ENCODE results near the gene MPLKIP. TPM values are rescaled to one million over a fixed set of nuclear protein-coding genes. Genes with fewer than 3 reads are reported as not detected.

The MPLKIP gene
- 27.7 and 46.0 TPM in 2 replicates for polyA plus RNA-seq (2011; rRNA removed)
- 25.9 and 40.6 TPM in 2 replicates for polyA plus RNA-seq (2012; cell fraction: cytosol; rRNA removed)
- polyA plus RNA-seq (2012; cell fraction: nucleus; rRNA removed): 31.2 and 33.1 TPM in 2 replicates
- 29.7 to 32.2 TPM (median 32.2 TPM) in 3 replicates for polyA plus RNA-seq (2017; fragmentation: RNase III; extraction: RNeasy Plus Mini Kit Qiagen cat#74134 plus additional on column Dnase treatment)
- 2.1 and 2.4 TPM in 2 replicates for polyA minus RNA-seq (2011; rRNA and poly(A)+ RNA removed)

- POLR2A ChIA-PET: interaction anchor here (0.8 to 1.3 kb wide), 4 partner anchors 17 to 1571 kb away, joined by 3 to 6 read pairs (median 3); no protein-coding TSS in a partner anchor
- ATAC-seq (peak; percentile 91 to 93), FAIRE-seq (no peak)
- TF ChIP-seq HOXA7 (CRISPR knock-in tag; IDR thresholded peaks at IDR 0.05): no peak
- TF ChIP-seq HES2 (IDR thresholded peaks at IDR 0.05): no peak
- TF ChIP-seq JUNB (IDR thresholded peaks at IDR 0.05): no peak
- TF ChIP-seq, protein P1, sequence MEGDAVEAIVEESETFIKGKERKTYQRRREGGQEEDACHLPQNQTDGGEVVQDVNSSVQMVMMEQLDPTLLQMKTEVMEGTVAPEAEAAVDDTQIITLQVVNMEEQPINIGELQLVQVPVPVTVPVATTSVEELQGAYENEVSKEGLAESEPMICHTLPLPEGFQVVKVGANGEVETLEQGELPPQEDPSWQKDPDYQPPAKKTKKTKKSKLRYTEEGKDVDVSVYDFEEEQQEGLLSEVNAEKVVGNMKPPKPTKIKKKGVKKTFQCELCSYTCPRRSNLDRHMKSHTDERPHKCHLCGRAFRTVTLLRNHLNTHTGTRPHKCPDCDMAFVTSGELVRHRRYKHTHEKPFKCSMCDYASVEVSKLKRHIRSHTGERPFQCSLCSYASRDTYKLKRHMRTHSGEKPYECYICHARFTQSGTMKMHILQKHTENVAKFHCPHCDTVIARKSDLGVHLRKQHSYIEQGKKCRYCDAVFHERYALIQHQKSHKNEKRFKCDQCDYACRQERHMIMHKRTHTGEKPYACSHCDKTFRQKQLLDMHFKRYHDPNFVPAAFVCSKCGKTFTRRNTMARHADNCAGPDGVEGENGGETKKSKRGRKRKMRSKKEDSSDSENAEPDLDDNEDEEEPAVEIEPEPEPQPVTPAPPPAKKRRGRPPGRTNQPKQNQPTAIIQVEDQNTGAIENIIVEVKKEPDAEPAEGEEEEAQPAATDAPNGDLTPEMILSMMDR (IDR thresholded peaks at IDR 0.05): peak; percentile 95
- peak; percentile 16; the same call in 1 of the 2 replicates for TF ChIP-seq HOXB13 (CRISPR knock-in tag; IDR thresholded peaks at IDR 0.05; ENCODE audit: low read depth)
- TF ChIP-seq KDM5A (IDR thresholded peaks at IDR 0.05): peak; percentile 85
- peak; percentile 65; the same call in 2 of the 3 replicates for TF ChIP-seq BCL3 (IDR thresholded peaks at IDR 0.05)
- TF ChIP-seq REST (IDR thresholded peaks at IDR 0.05): peak; percentile 38; the same call in 1 of the 2 replicates
- TF ChIP-seq TP53 (CRISPR knock-in tag; IDR thresholded peaks at IDR 0.05): 0 out of 2 replicates have a peak, but pooled peaks have one; percentile 8
- TF ChIP-seq CEBPB (IDR thresholded peaks at IDR 0.05): no peak
- TF ChIP-seq, protein P2, sequence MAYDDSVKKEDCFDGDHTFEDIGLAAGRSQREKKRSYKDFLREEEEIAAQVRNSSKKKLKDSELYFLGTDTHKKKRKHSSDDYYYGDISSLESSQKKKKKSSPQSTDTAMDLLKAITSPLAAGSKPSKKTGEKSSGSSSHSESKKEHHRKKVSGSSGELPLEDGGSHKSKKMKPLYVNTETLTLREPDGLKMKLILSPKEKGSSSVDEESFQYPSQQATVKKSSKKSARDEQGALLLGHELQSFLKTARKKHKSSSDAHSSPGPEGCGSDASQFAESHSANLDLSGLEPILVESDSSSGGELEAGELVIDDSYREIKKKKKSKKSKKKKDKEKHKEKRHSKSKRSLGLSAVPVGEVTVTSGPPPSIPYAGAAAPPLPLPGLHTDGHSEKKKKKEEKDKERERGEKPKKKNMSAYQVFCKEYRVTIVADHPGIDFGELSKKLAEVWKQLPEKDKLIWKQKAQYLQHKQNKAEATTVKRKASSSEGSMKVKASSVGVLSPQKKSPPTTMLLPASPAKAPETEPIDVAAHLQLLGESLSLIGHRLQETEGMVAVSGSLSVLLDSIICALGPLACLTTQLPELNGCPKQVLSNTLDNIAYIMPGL (CRISPR knock-in tag; IDR thresholded peaks at IDR 0.05; ENCODE audit: borderline replicate concordance): peak; percentile 80; the same call in 1 of the 2 replicates
- peak; percentile 98 for TF ChIP-seq PHF8 (IDR thresholded peaks at IDR 0.05; ENCODE audit: borderline replicate concordance, low read depth)
- no peak for TF ChIP-seq POLR2AphosphoS2 (conservative IDR thresholded peaks at IDR 0.05; ENCODE audit: low read length)
- peak; percentile 56; the same call in 2 of the 3 replicates for TF ChIP-seq SMC3 (IDR thresholded peaks at IDR 0.05)
- TF ChIP-seq EHMT2 (IDR thresholded peaks at IDR 0.05; ENCODE audit: low read depth): no peak
- TF ChIP-seq RARB (CRISPR knock-in tag; IDR thresholded peaks at IDR 0.05): no peak
- TF ChIP-seq RNF2 (IDR thresholded peaks at IDR 0.05; ENCODE audit: borderline replicate concordance, low read depth): 0 out of 2 replicates have a peak, but pooled peaks have one; percentile 48
- TF ChIP-seq, protein P3, sequence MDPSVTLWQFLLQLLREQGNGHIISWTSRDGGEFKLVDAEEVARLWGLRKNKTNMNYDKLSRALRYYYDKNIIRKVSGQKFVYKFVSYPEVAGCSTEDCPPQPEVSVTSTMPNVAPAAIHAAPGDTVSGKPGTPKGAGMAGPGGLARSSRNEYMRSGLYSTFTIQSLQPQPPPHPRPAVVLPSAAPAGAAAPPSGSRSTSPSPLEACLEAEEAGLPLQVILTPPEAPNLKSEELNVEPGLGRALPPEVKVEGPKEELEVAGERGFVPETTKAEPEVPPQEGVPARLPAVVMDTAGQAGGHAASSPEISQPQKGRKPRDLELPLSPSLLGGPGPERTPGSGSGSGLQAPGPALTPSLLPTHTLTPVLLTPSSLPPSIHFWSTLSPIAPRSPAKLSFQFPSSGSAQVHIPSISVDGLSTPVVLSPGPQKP (IDR thresholded peaks at IDR 0.05; ENCODE audit: low read depth, low read length): no peak
- no peak for TF ChIP-seq SREBF2 (IDR thresholded peaks at IDR 0.05)
- TF ChIP-seq RCOR1 (IDR thresholded peaks at IDR 0.05; ENCODE audit: low read depth, low read length): no peak
- TF ChIP-seq EHF (CRISPR knock-in tag; IDR thresholded peaks at IDR 0.05): no peak
- no peak for TF ChIP-seq FOXS1 (CRISPR knock-in tag; IDR thresholded peaks at IDR 0.05)
- TF ChIP-seq KDM1A (IDR thresholded peaks at IDR 0.05; ENCODE audit: low read depth): no peak
- TF ChIP-seq ZSCAN20 (CRISPR knock-in tag; IDR thresholded peaks at IDR 0.05): no peak
- TF ChIP-seq HEYL (CRISPR knock-in tag; IDR thresholded peaks at IDR 0.05): no peak
- TF ChIP-seq JUN (IDR thresholded peaks at IDR 0.05): peak; percentile 74 to 86; a peak in 3 of 5 replicates
- TF ChIP-seq RAD21 (conservative IDR thresholded peaks at IDR 0.05 in 1 of 2, IDR thresholded peaks at IDR 0.05 in 1 of 2): peak; percentile 8 to 50; a peak in 3 of 5 replicates
Measured at GRCh38 chr7:40134428-40135316, at the start of gene MPLKIP, which contains the start of gene SUGCT. Gene MPLKIP, minus strand, starts transcription at chr7:40134622. Its CDS starts 55 bp downstream, at chr7:40134567. Gene SUGCT, plus strand, starts transcription at chr7:40135005.

More at GRCh38 chr7:40134428-40135316, at the start of gene MPLKIP, which contains the start of gene SUGCT:
- H3K27ac ChIP-seq: peak within 1 kb of the TSS; percentile 83 to 91
- peaks cover 13% of the 10 kb centered on the region; the same call in 2 of the 3 replicates for H3K4me1 ChIP-seq
- WGBS (ENCODE audit: missing lambda C conversion rate): 1% methylated on average over 32 of the region's 75 CpGs
- CTCF ChIA-PET: interaction anchor here (0.6 to 3.1 kb wide), 27 partner anchors 9 to 556 kb away, joined by 3 to 12 read pairs (median 4); no protein-coding TSS in a partner anchor
- DNase-seq (ENCODE audit: low read depth in 1 of 2, low spot score in 1 of 2): peak; percentile 82 to 90
- peak within 1 kb of the TSS; percentile 95 for H3K4me2 ChIP-seq
- H3K9me3 ChIP-seq: no peaks in the 10 kb centered on the region
- peak within 1 kb of the TSS; percentile 94 for H3K4me3 ChIP-seq

Measured in A549 (cell line).